ENCODE data around the gene OR8K1. TPM values are rescaled to one million over a fixed set of nuclear protein-coding genes. Genes with fewer than 3 reads are reported as not detected.

Gene OR8K1
- total RNA-seq, 3 donors from 2014 or later (not counting 1 experiment from before 2014, with no cell fraction given), result not detected

GRCh38 chr11:56331861-56332491, 13.9 kb upstream of the OR8K1 start:
- Histone ChIP-seq H3K9me3 (ENCODE audit: control insufficient read depth, insufficient read depth, low read length) (peaks cover 23% of the 10 kb centered on the region), H3K27me3 (ENCODE audit: control insufficient read depth, insufficient read depth, low read length) (no peaks in the 10 kb centered on the region), H3K36me3 (ENCODE audit: control insufficient read depth, insufficient read depth, low read length) (no peaks in the 10 kb centered on the region), H3K4me3 (ENCODE audit: low read length) (no peak overlapping the region), H3K27ac (ENCODE audit: low read length) (no peak overlapping the region), H3K4me1 (ENCODE audit: control insufficient read depth, insufficient read depth, low read length) (no peaks in the 10 kb centered on the region)
- Mint-ChIP-seq H3K4me3 (no peak overlapping the region), H3K27me3 (ENCODE audit: low read depth in 2 of 2) (no peaks in the 10 kb centered on the region), H3K9me3 (peaks cover 6% of the 10 kb centered on the region in 2 donors), H3K4me1 (no peaks in the 10 kb centered on the region), H3K36me3 (no peaks in the 10 kb centered on the region), H3K27ac (no peak overlapping the region)
- no peak for TF ChIP-seq CTCF (IDR thresholded peaks at IDR 0.05)
- ATAC-seq (no peak), DNase-seq (no peak)
- intact Hi-C loops (cut with micrococcal nuclease), result no loop called here
- 88% methylated on average over 34 of the region's 34 CpGs for WGBS (ENCODE audit: insufficient coverage)

DNA sequence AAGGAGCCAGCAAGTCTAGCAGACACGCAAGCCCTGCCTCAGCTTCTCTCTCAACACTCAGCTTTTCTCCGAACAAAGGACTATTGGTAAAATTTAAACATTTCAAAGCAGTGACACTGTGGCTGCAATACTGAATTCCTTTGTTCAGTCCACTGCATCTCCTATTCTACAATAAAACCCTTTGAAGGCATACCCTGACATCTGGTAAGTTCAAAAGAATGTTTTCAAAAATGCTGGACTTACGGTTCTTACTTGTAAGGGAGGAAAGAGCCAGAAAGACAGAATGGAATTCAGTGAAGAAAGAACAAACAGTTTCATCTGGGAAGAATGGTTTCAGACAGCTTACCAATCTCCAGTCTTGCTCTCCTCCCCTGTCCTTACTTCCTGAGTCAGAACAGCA, 12.7 kb upstream of the OR8K1 start:
- H3K4me1 ChIP-seq (ENCODE audit: control insufficient read depth, insufficient read depth, low read length), result no peaks in the 10 kb centered on the region
- H3K36me3 ChIP-seq (ENCODE audit: control insufficient read depth, insufficient read depth, low read length), result no peaks in the 10 kb centered on the region
- peaks cover 5% of the 10 kb centered on the region for H3K36me3 Mint-ChIP-seq
- ATAC-seq, result no peak
- H3K27me3 Mint-ChIP-seq (ENCODE audit: low read depth in 2 of 2), result no peaks in the 10 kb centered on the region
- H3K4me3 Mint-ChIP-seq, result no peak overlapping the region
- intact Hi-C loops (cut with micrococcal nuclease), result no loop called here
- no peak for DNase-seq
- H3K9me3 ChIP-seq (ENCODE audit: control insufficient read depth, insufficient read depth, low read length), result peaks cover 25% of the 10 kb centered on the region
- H3K9me3 Mint-ChIP-seq, result peaks cover 2 to 5% of the 10 kb centered on the region in 2 donors
- 64% methylated on average over 3 of the region's 3 CpGs for WGBS (ENCODE audit: insufficient coverage)
- H3K27me3 ChIP-seq (ENCODE audit: control insufficient read depth, insufficient read depth, low read length), result no peaks in the 10 kb centered on the region
- no peak overlapping the region for H3K27ac Mint-ChIP-seq
- H3K4me3 ChIP-seq (ENCODE audit: low read length), result no peak overlapping the region
- no peaks in the 10 kb centered on the region for H3K4me1 Mint-ChIP-seq
- no peak overlapping the region for H3K27ac ChIP-seq (ENCODE audit: low read length)
- no peak for TF ChIP-seq CTCF (IDR thresholded peaks at IDR 0.05)

DNA sequence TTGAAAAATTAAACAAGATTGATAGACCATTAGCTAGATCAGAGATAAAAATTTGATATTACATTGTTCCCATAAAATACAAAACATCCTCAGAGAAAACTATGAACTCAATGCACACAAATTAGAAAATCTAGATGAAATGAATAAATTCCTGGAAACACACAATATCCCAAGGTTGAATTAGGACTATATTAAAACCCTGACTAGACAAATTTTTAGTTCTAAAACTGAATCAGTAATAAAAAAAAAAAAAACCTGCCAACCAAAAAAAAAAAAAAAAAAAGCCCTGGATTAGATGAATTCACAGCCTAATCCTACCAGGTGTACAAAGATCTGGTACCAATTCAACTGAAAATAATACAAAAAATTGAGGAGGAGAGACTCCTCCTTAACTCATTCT, 5.5 kb upstream of the OR8K1 start:
- Histone ChIP-seq H3K27ac (ENCODE audit: low read length) (no peak overlapping the region), H3K36me3 (ENCODE audit: control insufficient read depth, insufficient read depth, low read length) (no peaks in the 10 kb centered on the region), H3K9me3 (ENCODE audit: control insufficient read depth, insufficient read depth, low read length) (peaks cover 10% of the 10 kb centered on the region), H3K27me3 (ENCODE audit: control insufficient read depth, insufficient read depth, low read length) (no peaks in the 10 kb centered on the region), H3K4me1 (ENCODE audit: control insufficient read depth, insufficient read depth, low read length) (no peaks in the 10 kb centered on the region), H3K4me3 (ENCODE audit: low read length) (no peak overlapping the region)
- no peak for ATAC-seq
- Mint-ChIP-seq H3K9me3 (peaks cover 13 to 16% of the 10 kb centered on the region in 2 donors), H3K4me3 (no peak overlapping the region), H3K36me3 (peaks cover 24% of the 10 kb centered on the region), H3K27me3 (ENCODE audit: low read depth in 2 of 2) (no peaks in the 10 kb centered on the region), H3K4me1 (no peaks in the 10 kb centered on the region), H3K27ac (no peak overlapping the region)
- intact Hi-C loops (cut with micrococcal nuclease), result no loop called here
- no peak for DNase-seq
- TF ChIP-seq CTCF (IDR thresholded peaks at IDR 0.05), result no peak

DNA sequence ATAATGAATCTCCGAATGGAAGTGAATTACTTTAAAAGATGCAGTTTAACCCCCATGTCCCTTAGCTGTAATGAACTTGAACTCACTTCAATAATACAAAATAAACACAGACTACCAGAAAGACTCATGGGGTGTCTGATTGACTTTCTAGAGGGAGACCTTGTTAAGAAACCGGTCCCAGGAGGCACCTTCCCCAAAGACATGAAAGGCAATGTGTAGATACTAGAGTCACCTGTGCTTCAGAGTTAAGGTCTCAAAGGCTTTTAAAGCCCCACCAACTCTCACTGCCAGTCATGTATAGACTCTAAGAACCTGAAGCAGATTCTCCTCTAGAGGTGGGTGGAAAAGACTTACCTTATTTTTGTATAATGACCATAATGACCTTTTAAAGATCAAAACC, 8.2 kb downstream of the OR8K1 start, which contains the start of gene OR8J1:
Gene OR8J1 (plus strand): TSS at position 301 of the 400 bp plus-strand sequence. CDS start 5,956 bp downstream, outside the sequence.
- Histone ChIP-seq H3K9me3 (ENCODE audit: control insufficient read depth, insufficient read depth, low read length) (no peaks in the 10 kb centered on the region), H3K4me3 (ENCODE audit: low read length) (no peak within 1 kb of the TSS), H3K36me3 (ENCODE audit: control insufficient read depth, insufficient read depth, low read length) (no peaks in the 10 kb centered on the region), H3K27ac (ENCODE audit: low read length) (no peak within 1 kb of the TSS), H3K27me3 (ENCODE audit: control insufficient read depth, insufficient read depth, low read length) (no peaks in the 10 kb centered on the region), H3K4me1 (ENCODE audit: control insufficient read depth, insufficient read depth, low read length) (no peaks in the 10 kb centered on the region)
- ATAC-seq, result no peak
- DNase-seq, result no peak
- Mint-ChIP-seq H3K27me3 (ENCODE audit: low read depth in 2 of 2) (no peaks in the 10 kb centered on the region), H3K4me3 (no peak within 1 kb of the TSS), H3K36me3 (no peaks in the 10 kb centered on the region), H3K4me1 (no peaks in the 10 kb centered on the region), H3K9me3 (peaks cover 10 to 14% of the 10 kb centered on the region in 2 donors), H3K27ac (no peak within 1 kb of the TSS)
- TF ChIP-seq CTCF (IDR thresholded peaks at IDR 0.05), result no peak
- WGBS (ENCODE audit: insufficient coverage), result 100% methylated on average over 1 of the region's 2 CpGs
- intact Hi-C loops (cut with micrococcal nuclease), result no loop called here

All from natural killer cell (primary cell).